CD14-positive monocyte (primary cell): Measurements from ENCODE around the gene ARMC9. TPM values are rescaled to one million over a fixed set of nuclear protein-coding genes. Genes with fewer than 3 reads are reported as not detected.

Experiments
- DNase-seq, 3 donors: peaks; one replicate each; pipeline ENCODE4 v3.0.0-alpha.2; 2011 to 2022
- H2AFZ ChIP-seq: 2 replicates; pipeline ENCODE4 v1.6.0; 2012; ENCODE audit warnings: mild to moderate bottlenecking, low read depth, low read length, inconsistent platforms; ENCODE audit not compliant: insufficient read depth, poor library complexity, severe bottlenecking
- H3K27ac ChIP-seq, 2 donors: 1 replicate in 1 of 2; 2 replicates in 1 of 2; pipeline ENCODE4 v1.5.1; 2012 to 2013; ENCODE audit warnings: low read length in 2 of 2, control low read depth in 1 of 2, inconsistent platforms in 1 of 2, low read depth in 1 of 2, mild to moderate bottlenecking in 1 of 2
- H3K27me3 ChIP-seq, 2 donors: one replicate each; pipeline versions ENCODE4 v1.6.0 to v1.6.1; 2011 to 2013; ENCODE audit warnings: low read length in 2 of 2; ENCODE audit not compliant: control insufficient read depth in 2 of 2, insufficient read depth in 2 of 2
- H3K36me3 ChIP-seq, 2 donors: replicated peaks in 1 of 2; 1 replicate in 1 of 2; 2 replicates in 1 of 2; pipeline versions ENCODE4 v1.5.1 to v1.6.1; 2012 to 2013; ENCODE audit warnings: low read length in 2 of 2, control low read depth in 1 of 2, inconsistent platforms in 1 of 2, mild to moderate bottlenecking in 1 of 2; ENCODE audit not compliant: insufficient read depth in 2 of 2, control insufficient read depth in 1 of 2
- H3K4me1 ChIP-seq, 2 donors: 1 replicate in 1 of 2; 2 replicates in 1 of 2; pipeline versions ENCODE4 v1.5.1 to v1.6.1; 2012 to 2013; ENCODE audit warnings: low read length in 2 of 2, control low read depth in 1 of 2, inconsistent platforms in 1 of 2, mild to moderate bottlenecking in 1 of 2, moderate library complexity in 1 of 2; ENCODE audit not compliant: insufficient read depth in 2 of 2, control insufficient read depth in 1 of 2
- H3K4me2 ChIP-seq: replicated peaks from 2 replicates; pipeline ENCODE3; 2012; ENCODE audit warnings: low read length, moderate library complexity, mild to moderate bottlenecking; ENCODE audit not compliant: poor library complexity, severe bottlenecking; ENCODE audit errors: extremely low read depth
- H3K4me3 ChIP-seq, 3 experiments: fragments of 200-600 bp in 1 of 3; sonication (generic) in 1 of 3; replicated peaks in 1 of 3; 1 replicate in 2 of 3; 2 replicates in 1 of 3; pipeline ENCODE4 v1.5.1; 2011 to 2013; ENCODE audit warnings: low read length in 3 of 3, mild to moderate bottlenecking in 3 of 3, control low read depth in 2 of 3, low read depth in 2 of 3, inconsistent platforms in 1 of 3, moderate library complexity in 1 of 3
- H3K79me2 ChIP-seq: 2 replicates; pipeline ENCODE4 v1.6.0; 2012; ENCODE audit warnings: mild to moderate bottlenecking, control low read depth, inconsistent platforms, low read length, moderate library complexity; ENCODE audit not compliant: insufficient read depth
- H3K9ac ChIP-seq: 2 replicates; pipeline ENCODE4 v1.6.0; 2017; ENCODE audit warnings: low read length, mild to moderate bottlenecking; ENCODE audit not compliant: insufficient read depth, poor library complexity, severe bottlenecking
- H3K9me3 ChIP-seq, 2 donors: replicated peaks in 1 of 2; 1 replicate in 1 of 2; 2 replicates in 1 of 2; pipeline versions ENCODE4 v1.5.1 to v1.6.1; 2012 to 2013; ENCODE audit warnings: low read length in 2 of 2, control low read depth in 1 of 2; ENCODE audit not compliant: control insufficient read depth in 1 of 2, insufficient read depth in 1 of 2
- H4K20me1 ChIP-seq: 2 replicates; pipeline ENCODE4 v1.6.0; 2012; ENCODE audit warnings: mild to moderate bottlenecking, low read length, control low read depth, moderate library complexity; ENCODE audit not compliant: insufficient read depth
- H3K27ac Mint-ChIP-seq, 7 donors: one replicate each; pipeline ENCODE4 v1.8.0; 2020; ENCODE audit warnings: mild to moderate bottlenecking in 7 of 7, mixed read lengths in 7 of 7, moderate library complexity in 6 of 7, inconsistent platforms in 2 of 7
- H3K27me3 Mint-ChIP-seq, 3 donors: one replicate each; pipeline ENCODE4 v1.8.0; 2021 to 2022; ENCODE audit warnings: low read depth in 3 of 3, mild to moderate bottlenecking in 3 of 3, mixed read lengths in 3 of 3, moderate library complexity in 3 of 3, inconsistent platforms in 1 of 3
- H3K36me3 Mint-ChIP-seq, 2 donors: one replicate each; pipeline ENCODE4 v1.8.0; 2020; ENCODE audit warnings: mixed read lengths in 2 of 2, inconsistent platforms in 1 of 2, mild to moderate bottlenecking in 1 of 2
- H3K4me1 Mint-ChIP-seq: one replicate; pipeline ENCODE4 v1.8.0; 2020; ENCODE audit warnings: mild to moderate bottlenecking, mixed read lengths
- H3K4me3 Mint-ChIP-seq, 2 donors: one replicate each; pipeline ENCODE4 v1.8.0; 2020; ENCODE audit warnings: mild to moderate bottlenecking in 2 of 2, mixed read lengths in 2 of 2, moderate library complexity in 1 of 2
- H3K9me3 Mint-ChIP-seq, 7 donors: one replicate each; pipeline ENCODE4 v1.8.0; 2020 to 2022; ENCODE audit warnings: mixed read lengths in 7 of 7, mild to moderate bottlenecking in 6 of 7, moderate library complexity in 6 of 7, inconsistent platforms in 2 of 7
- CTCF ChIP-seq: fragments of 200-600 bp; IDR thresholded peaks from one replicate; pipeline ENCODE4 v1.8.0; 2022; ENCODE audit warnings: antibody characterized with exemption, mild to moderate bottlenecking
- whole genome bisulfite sequencing: methylation state at CpG from one replicate; pipeline ENCODE4 v1.1.5; 2013; ENCODE audit warnings: missing lambda C conversion rate; ENCODE audit not compliant: insufficient coverage; 5-methylcytosine and 5-hydroxymethylcytosine counted together
- intact Hi-C, 2 donors: fragments of 100-400 bp; cut with micrococcal nuclease; formaldehyde crosslinking; loops; one replicate each; pipeline versions ENCODE4 v1.15.0 to v1.15.1; 2023
- polyA plus RNA-seq, 3 donors: library from polyadenylated mRNA; depleted of rRNA in 1 of 3; unstranded in 2 of 3; stranded (reverse) in 1 of 3; fragments of 300-500 nt in 2 of 3; fragments of >200 nt in 1 of 3; fragmentation: Illumina TruSeq in 2 of 3; gene quantifications; 1 replicate in 2 of 3; 2 replicates in 1 of 3; pipeline ENCODE4 v1.2.3, GENCODE V29; 2012 to 2021

ARMC9 gene
- polyA plus RNA-seq, 3 donors: 0.07 to 0.27 TPM; not detected in 1

- no peak overlapping the region for H3K27ac ChIP-seq
- Mint-ChIP-seq H3K4me1 (peaks cover 57% of the 10 kb centered on the region), H3K36me3 (peaks cover 0 to 3% of the 10 kb centered on the region in 2 donors), H3K27ac (peak overlapping the region in 2 of 7 donors; percentile 11 to 46), H3K9me3 (peaks cover 0 to 8% (median 2%) of the 10 kb centered on the region in 7 donors), H3K4me3 (peak overlapping the region; percentile 67 to 79), H3K27me3 (peaks cover 18 to 29% (median 26%) of the 10 kb centered on the region in 3 donors)
- no peaks in the 10 kb centered on the region for H3K9me3 ChIP-seq
- intact Hi-C loops: loop anchor here in 1 of 2 donors (5.0 kb wide), 1 partner anchor 87 kb away; no protein-coding TSS in a partner anchor
- peaks cover 0 to 10% of the 10 kb centered on the region in 2 donors for H3K27me3 ChIP-seq
- H3K4me3 ChIP-seq: no peak overlapping the region
- H3K79me2 ChIP-seq: peaks cover 9% of the 10 kb centered on the region
- H4K20me1 ChIP-seq: no peaks in the 10 kb centered on the region
- no peak for DNase-seq
- TF ChIP-seq CTCF: no peak
- H3K9ac ChIP-seq: no peak overlapping the region
- peaks cover 50 to 61% of the 10 kb centered on the region in 2 donors for H3K4me1 ChIP-seq
- WGBS: 76% methylated on average over 8 of the region's 13 CpGs
- H3K4me2 ChIP-seq: peak overlapping the region; percentile 70
- H2AFZ ChIP-seq: peak overlapping the region; percentile 56
- no peaks in the 10 kb centered on the region for H3K36me3 ChIP-seq
Observed at GRCh38 chr2:231394211-231395141, 196.0 kb downstream of the ARMC9 start.

GRCh38 chr2:231395188-231396057 is 197.0 kb downstream of the ARMC9 start, which contains the start of gene B3GNT7:
TSS of gene B3GNT7 (plus strand) at chr2:231395710. CDS start at chr2:231395804, 94 bp downstream.
- Histone ChIP-seq H2AFZ (peak within 1 kb of the TSS; percentile 61), H3K79me2 (peaks cover 9% of the 10 kb centered on the region), H3K36me3 (no peaks in the 10 kb centered on the region), H3K9me3 (no peaks in the 10 kb centered on the region), H3K9ac (peak within 1 kb of the TSS; percentile 32), H3K4me2 (peak within 1 kb of the TSS; percentile 70), H3K4me1 (peaks cover 41 to 51% of the 10 kb centered on the region in 2 donors), H3K27me3 (peaks cover 0 to 10% of the 10 kb centered on the region in 2 donors), H3K27ac (no peak within 1 kb of the TSS), H4K20me1 (no peaks in the 10 kb centered on the region), H3K4me3 (peak within 1 kb of the TSS in 2 of 3 experiments; percentile 7 to 60)
- DNase-seq: no peak
- Mint-ChIP-seq H3K36me3 (peaks cover 0 to 3% of the 10 kb centered on the region in 2 donors), H3K4me1 (peaks cover 52% of the 10 kb centered on the region), H3K9me3 (peaks cover 0 to 6% (median 2%) of the 10 kb centered on the region in 7 donors), H3K27me3 (peaks cover 18 to 29% (median 26%) of the 10 kb centered on the region in 3 donors), H3K27ac (peak within 1 kb of the TSS in 2 of 7 donors; percentile 11 to 46), H3K4me3 (peak within 1 kb of the TSS; percentile 71 to 82)
- intact Hi-C loops: no loop called here
- WGBS: 4% methylated on average over 86 of the region's 95 CpGs
- TF ChIP-seq CTCF: no peak
